GM19238 (cell line): ENCODE data around the gene TOB2.
"Not testable (repeated sequence)": the region's sequence is repeated elsewhere in the genome, so short reads cannot be mapped to it uniquely, and the experiment has no call there.

Source experiments
- DNase-seq: peaks from one replicate; pipeline ENCODE4 v3.0.0; 2011; ENCODE audit warnings: low spot score; ENCODE audit not compliant: insufficient read length

The TOB2 gene

GRCh38 chr22:41429951-41430332 is 16.7 kb downstream of the TOB2 start:
- DNase-seq = no peak

GRCh38 chr22:41429232-41429950 is 17.2 kb downstream of the TOB2 start:
- DNase-seq = no peak

- no peak for DNase-seq
These were observed 20.8 kb downstream of the TOB2 start for GRCh38 chr22:41425660-41426365.

GRCh38 chr22:41418717-41419116 is 27.9 kb downstream of the TOB2 start:
- no peak for DNase-seq

GRCh38 chr22:41417622-41418390 is 28.8 kb downstream of the TOB2 start:
- no peak for DNase-seq

GRCh38 chr22:41415554-41415953 is 31.0 kb downstream of the TOB2 start:
- no peak for DNase-seq

DNA sequence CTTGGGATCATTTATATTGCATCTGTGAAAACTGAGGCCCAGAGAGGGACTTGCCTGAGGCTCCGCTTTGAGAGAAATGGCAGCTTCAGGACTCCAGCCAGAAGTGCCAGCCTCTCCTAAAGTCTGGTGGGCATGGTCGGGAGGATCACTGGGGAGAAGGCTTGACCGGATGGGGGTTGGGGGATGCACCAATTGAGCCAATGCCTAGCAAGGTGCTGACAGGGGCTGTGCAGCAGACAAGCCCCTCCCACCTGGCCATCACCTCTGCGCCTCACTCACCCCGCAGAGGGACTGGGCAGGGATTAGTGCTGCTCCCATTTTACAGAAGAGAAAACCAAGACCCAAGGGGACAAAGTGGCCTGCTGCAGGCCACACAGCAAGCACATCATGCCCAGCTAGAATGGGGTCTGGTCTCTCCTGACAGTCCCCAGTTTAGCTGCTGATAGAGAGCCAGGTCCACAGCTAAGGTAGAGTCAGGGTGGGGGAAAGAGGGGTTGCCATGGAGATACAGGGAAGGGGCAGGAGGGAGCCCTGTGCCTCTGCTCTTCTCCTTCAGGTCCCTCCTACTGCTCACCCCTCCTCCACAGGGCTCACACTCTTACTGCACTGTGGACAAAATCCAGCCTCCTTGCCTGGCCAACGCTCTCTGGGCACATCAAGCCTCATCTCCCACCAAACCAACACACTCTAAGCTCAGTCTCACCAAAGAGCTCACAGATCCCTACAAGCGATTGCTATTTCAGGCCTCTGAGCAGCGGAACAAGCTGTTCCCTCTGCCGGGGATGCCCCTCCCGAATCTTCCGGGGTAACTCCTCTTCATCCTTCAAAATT is 35.4 kb downstream of the TOB2 start:
- DNase-seq = no peak

GRCh38 chr22:41410311-41410751 is 36.3 kb downstream of the TOB2 start:
- no peak for DNase-seq

DNA sequence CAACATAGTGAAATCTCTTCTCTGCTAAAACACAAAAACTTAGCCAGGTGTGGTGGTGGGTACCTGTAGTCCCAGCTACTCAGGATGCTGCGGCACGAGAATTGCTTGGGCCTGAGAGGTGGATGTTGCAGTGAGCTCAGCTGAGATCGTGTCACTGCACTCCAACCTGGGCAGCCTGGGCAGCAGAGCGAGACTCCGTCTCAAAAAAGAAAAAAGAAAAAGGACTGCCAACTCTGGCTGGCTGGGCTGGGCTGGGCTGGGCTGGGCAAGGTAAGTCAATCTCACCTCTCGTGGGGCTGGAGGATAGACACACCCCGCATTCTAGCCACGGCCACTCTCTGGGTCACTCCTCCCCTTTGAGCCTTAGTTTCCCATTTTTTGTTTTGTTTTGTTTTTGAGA is 37.9 kb downstream of the TOB2 start:
- no peak for DNase-seq

- DNase-seq = no peak
These were observed 39.2 kb downstream of the TOB2 start for GRCh38 chr22:41407433-41407832.

DNA sequence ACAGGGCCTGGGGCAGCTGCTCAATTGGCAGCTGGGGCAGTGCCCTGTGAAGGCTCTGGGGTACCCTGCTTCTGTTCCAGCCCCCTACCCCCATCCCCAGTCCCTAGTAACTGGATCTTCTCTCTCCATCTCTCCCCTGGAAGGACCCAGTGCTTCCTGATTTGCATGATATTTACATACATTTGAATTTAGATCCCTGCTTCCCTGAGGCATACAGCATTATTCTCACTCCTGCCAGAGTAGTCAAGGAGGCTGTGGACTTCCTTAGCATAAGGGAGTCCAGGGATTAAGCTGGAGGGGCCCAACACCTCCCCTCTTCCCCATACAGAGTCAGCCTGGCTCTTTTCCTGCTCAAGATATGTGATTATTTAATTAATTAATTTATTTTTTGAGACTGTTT is 40.2 kb downstream of the TOB2 start:
- DNase-seq = no peak

GRCh38 chr22:41405588-41405987 is 41.0 kb downstream of the TOB2 start:
- DNase-seq = no peak

- DNase-seq = peak; percentile 96
These were observed 42.9 kb downstream of the TOB2 start for GRCh38 chr22:41403532-41404318.

GRCh38 chr22:41402851-41403250 is 43.8 kb downstream of the TOB2 start:
- not testable (repeated sequence) for DNase-seq

DNA sequence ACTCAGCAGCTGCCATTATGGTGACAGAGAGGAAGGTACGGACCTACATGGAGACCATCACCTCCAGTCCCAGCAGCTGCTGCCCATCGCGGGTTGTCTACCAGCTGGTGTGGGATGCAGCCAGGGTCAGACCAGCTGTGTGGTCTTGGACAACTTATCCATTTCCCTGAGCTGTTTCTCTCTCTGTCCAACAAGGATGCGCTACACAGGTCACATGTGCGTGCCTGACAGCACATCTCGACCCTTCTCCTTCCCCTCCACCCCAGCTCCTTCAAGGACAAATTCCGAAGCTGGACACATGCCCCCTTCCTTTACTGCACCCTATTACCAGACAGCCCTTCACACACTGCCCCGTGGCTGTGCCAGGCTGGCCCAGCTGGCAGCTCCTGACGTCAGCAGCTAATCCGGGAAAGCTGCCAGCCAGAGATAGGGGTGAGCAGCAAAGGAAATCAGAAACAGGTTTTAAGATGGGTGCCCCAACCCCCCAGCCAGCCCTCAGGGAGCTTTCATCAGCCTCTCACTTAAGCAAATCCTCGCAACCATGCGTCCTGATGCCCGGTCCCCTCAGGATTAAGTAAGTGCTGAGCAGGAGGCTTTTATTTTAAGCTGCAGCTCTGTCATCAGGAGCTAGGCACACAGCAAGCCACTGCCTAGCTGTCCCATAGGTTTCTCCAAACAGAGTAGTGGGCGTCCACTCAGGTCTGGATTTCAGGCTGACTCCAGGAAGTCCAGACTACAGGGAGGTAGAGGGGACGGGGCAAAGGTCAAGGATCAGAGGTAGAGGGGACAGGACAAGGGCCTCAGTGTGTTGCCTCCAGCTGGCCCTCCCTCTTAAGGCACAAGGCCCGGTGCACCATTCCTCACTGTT is 44.6 kb downstream of the TOB2 start:
- DNase-seq = no peak

DNA sequence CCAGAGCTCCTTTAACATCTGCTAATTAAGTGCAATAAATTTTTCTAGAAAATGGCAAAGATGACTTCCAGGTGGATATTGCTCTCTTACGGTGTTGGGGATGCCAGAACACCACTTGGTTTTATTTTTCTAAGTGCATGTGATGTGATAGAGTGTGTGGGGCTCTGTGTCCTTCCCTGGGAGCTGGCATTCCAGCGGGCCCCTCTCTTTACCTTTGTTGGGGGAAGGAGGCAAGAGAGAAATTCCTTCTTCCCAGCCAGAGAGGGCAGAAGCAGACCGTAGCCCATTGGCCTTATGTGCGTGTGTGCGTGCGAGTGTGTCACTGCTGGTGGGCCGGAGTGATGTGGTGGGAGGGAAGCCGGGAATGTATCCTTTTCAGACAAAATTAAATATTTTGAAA is 47.7 kb downstream of the TOB2 start:
- no peak for DNase-seq

- no peak for DNase-seq
These were observed 49.3 kb downstream of the TOB2 start for GRCh38 chr22:41397143-41397811.

DNA sequence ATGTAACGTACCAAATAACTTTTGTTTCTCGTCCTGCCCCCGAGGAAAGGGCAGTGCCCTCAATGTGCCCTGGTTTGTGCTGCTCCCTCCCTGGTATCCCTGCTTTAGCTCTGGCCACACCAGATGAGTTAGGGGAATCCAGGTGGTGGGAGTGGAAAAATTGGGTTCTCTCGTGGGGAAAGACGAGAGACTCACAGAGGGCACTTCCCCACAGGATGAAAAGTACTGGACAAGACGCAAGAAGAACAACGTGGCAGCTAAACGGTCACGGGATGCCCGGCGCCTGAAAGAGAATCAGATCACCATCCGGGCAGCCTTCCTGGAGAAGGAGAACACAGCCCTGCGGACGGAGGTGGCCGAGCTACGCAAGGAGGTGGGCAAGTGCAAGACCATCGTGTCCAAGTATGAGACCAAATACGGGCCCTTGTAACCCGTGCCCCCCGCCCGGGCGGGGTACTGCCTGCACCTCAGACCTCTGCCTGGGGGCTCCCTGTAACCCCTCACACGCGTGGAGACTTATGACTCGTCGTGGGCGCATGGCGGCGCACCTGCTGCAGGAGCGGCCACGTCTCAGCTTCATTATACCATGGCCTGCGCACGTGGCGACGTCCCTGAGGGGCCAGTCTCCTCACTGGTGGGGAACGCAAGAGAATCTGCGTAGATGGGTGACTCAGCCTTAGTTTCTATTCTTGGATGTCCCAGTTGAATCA is 50.9 kb downstream of the TOB2 start:
- no peak for DNase-seq

GRCh38 chr22:41394012-41394356 is 52.6 kb downstream of the TOB2 start:
- no peak for DNase-seq
